22Rv1 (cell line): Measurements from ENCODE around the gene TDP1.

Experiments
- CTCF ChIP-seq: fragments of 450-650 bp; IDR thresholded peaks from 2 replicates; pipeline ENCODE4 v1.5.1; 2017; ENCODE audit warnings: mild to moderate bottlenecking
- ZFX ChIP-seq: fragments of 450-650 bp; IDR thresholded peaks from 2 replicates; pipeline ENCODE4 v1.6.1; 2017; ENCODE audit warnings: antibody characterized with exemption, borderline replicate concordance

- TF ChIP-seq CTCF (no peak), ZFX (no peak)
Measured at GRCh38 chr14:89957791-89958190, 2.1 kb downstream of the TDP1 start.
